H1 (cell line): ENCODE results near the gene AFF2. TPM values are rescaled to one million over a fixed set of nuclear protein-coding genes. Genes with fewer than 3 reads are reported as not detected.

Experiments
- CEBPB ChIP-seq: IDR thresholded peaks from 2 replicates; pipeline ENCODE4 v1.6.1; 2012; ENCODE audit warnings: low read depth, low read length
- GTF2F1 ChIP-seq: IDR thresholded peaks from 2 replicates; pipeline ENCODE4 v1.6.1; 2012; ENCODE audit warnings: low read depth, low read length, improper control_type of control experiment, borderline replicate concordance
- NRF1 ChIP-seq: IDR thresholded peaks from 2 replicates; pipeline ENCODE4 v1.6.1; 2011; ENCODE audit warnings: mild to moderate bottlenecking, low read depth, low read length, improper control_type of control experiment
- POLR2AphosphoS5 ChIP-seq: IDR thresholded peaks from 2 replicates; pipeline ENCODE4 v1.6.1; 2011; ENCODE audit warnings: low read depth, low read length
- RXRA ChIP-seq: IDR thresholded peaks from 2 replicates; pipeline ENCODE4 v1.6.1; 2011; ENCODE audit warnings: low read depth, mild to moderate bottlenecking, low read length, moderate library complexity; ENCODE audit not compliant: insufficient read depth
- SIRT6 ChIP-seq: IDR thresholded peaks from one replicate; pipeline ENCODE4 v1.7.1; 2012; ENCODE audit warnings: low read length, inconsistent platforms
- polyA plus RNA-seq, 7 experiments: library from polyadenylated mRNA; depleted of rRNA in 3 of 7; stranded (reverse) in 5 of 7; unstranded in 2 of 7; fragments of >200 nt in 5 of 7; fragments of 200-250 nt in 2 of 7; gene quantifications; 1 replicate in 5 of 7; 2 replicates in 1 of 7; 4 replicates in 1 of 7; pipeline versions ENCODE4 v1.2.1 to v1.2.3, GENCODE V29; 2011 to 2013; ENCODE audit warnings: missing spikeins in 2 of 7, mixed read lengths in 2 of 7
- total RNA-seq: library from RNA; stranded (reverse); fragmentation: NEBNext Ultra II Directional; extraction: Animal tissue kit (Norgen Biotek cat#: 25700); gene quantifications from 2 replicates; pipeline ENCODE4 v1.2.1, GENCODE V29; 2021
- TF ChIP-seq, protein P1 (sequence below): IDR thresholded peaks from 2 replicates; pipeline ENCODE4 v1.6.1; 2011; ENCODE audit warnings: low read length, improper control_type of control experiment

The AFF2 gene
- total and polyA plus RNA-seq, 2 of the 8 experiments (the other 6 are each of a cell fraction or from before 2014, with no cell fraction given), result 2.0 to 7.3 TPM

DNA sequence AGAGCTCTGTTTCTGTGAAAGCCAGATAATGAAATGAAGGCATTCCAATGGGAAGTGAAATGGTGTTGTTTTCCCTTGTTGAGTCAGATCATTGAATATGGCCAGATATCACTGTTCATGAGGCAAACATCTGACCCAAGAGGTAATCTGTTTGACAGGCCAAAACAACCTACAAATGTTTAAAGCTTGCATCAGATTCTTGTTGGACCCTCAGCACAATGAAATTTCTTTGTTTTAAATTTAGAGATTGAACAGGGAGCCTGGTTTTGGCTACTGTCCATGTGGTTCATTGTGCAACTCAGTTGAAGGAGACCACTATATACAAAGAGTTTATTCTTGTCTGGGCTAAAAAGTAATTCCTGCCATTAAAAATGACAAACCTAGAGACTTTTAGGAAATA, 159.1 kb downstream of the AFF2 start (continued):
- no peak for TF ChIP-seq RXRA
- TF ChIP-seq SIRT6, result no peak
- no peak for TF ChIP-seq NRF1
- TF ChIP-seq GTF2F1, result no peak
- TF ChIP-seq CEBPB, result no peak
- TF ChIP-seq POLR2AphosphoS5, result no peak
- TF ChIP-seq, protein P1, sequence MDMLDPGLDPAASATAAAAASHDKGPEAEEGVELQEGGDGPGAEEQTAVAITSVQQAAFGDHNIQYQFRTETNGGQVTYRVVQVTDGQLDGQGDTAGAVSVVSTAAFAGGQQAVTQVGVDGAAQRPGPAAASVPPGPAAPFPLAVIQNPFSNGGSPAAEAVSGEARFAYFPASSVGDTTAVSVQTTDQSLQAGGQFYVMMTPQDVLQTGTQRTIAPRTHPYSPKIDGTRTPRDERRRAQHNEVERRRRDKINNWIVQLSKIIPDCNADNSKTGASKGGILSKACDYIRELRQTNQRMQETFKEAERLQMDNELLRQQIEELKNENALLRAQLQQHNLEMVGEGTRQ, result no peak
